ENCODE measurements around the gene TMEM260.
"Not testable (repeated sequence)": the region's sequence is repeated elsewhere in the genome, so short reads cannot be mapped to it uniquely, and the experiment has no call there.

Gene TMEM260

GRCh38 chr14:56676042-56676441 is 96.4 kb downstream of the TMEM260 start:
- in situ Hi-C loops (cut with HindIII; ENCODE audit: low sequenced_read_pairs), result no loop called here
- H3K4me3 ChIP-seq (ENCODE audit: low read depth, low read length), result no peak overlapping the region
- no peak for DNase-seq (ENCODE audit: low read depth)
- TF ChIP-seq, protein P1, sequence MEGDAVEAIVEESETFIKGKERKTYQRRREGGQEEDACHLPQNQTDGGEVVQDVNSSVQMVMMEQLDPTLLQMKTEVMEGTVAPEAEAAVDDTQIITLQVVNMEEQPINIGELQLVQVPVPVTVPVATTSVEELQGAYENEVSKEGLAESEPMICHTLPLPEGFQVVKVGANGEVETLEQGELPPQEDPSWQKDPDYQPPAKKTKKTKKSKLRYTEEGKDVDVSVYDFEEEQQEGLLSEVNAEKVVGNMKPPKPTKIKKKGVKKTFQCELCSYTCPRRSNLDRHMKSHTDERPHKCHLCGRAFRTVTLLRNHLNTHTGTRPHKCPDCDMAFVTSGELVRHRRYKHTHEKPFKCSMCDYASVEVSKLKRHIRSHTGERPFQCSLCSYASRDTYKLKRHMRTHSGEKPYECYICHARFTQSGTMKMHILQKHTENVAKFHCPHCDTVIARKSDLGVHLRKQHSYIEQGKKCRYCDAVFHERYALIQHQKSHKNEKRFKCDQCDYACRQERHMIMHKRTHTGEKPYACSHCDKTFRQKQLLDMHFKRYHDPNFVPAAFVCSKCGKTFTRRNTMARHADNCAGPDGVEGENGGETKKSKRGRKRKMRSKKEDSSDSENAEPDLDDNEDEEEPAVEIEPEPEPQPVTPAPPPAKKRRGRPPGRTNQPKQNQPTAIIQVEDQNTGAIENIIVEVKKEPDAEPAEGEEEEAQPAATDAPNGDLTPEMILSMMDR (IDR thresholded peaks at IDR 0.05; ENCODE audit: low read depth, low read length, missing control alignments), result no peak

DNA sequence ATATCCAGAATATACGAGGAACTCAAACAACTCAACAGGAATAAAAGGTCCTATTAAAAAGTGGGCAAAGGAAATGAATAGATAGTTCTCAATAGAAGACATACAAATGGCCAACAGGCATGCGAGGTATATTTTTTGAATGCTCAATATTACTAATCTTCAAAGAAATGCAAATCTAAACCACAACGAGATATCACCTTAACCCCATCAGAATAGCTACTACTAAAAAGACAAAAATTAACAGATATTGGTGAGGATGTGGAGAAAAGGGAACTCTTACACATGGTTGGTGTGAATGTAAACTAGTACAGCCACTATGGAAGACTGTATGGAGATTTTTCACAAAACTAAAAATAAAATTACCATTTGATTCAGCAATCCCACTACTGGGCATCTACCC is 99.2 kb downstream of the TMEM260 start:
- in situ Hi-C loops (cut with HindIII; ENCODE audit: low sequenced_read_pairs), result no loop called here
- no peak overlapping the region for H3K4me3 ChIP-seq (ENCODE audit: low read depth, low read length)
- no peak for DNase-seq (ENCODE audit: low read depth)
- TF ChIP-seq, protein P1 (IDR thresholded peaks at IDR 0.05; ENCODE audit: low read depth, low read length, missing control alignments), result no peak

GRCh38 chr14:56686416-56686815 is 106.8 kb downstream of the TMEM260 start:
- in situ Hi-C loops (cut with HindIII; ENCODE audit: low sequenced_read_pairs), result no loop called here
- TF ChIP-seq, protein P1 (IDR thresholded peaks at IDR 0.05; ENCODE audit: low read depth, low read length, missing control alignments), result no peak
- no peak overlapping the region for H3K4me3 ChIP-seq (ENCODE audit: low read depth, low read length)
- DNase-seq (ENCODE audit: low read depth), result no peak

GRCh38 chr14:56687123-56687522 is 107.5 kb downstream of the TMEM260 start:
- in situ Hi-C loops (cut with HindIII; ENCODE audit: low sequenced_read_pairs), result no loop called here
- DNase-seq (ENCODE audit: low read depth), result no peak
- H3K4me3 ChIP-seq (ENCODE audit: low read depth, low read length), result no peak overlapping the region
- TF ChIP-seq, protein P1 (IDR thresholded peaks at IDR 0.05; ENCODE audit: low read depth, low read length, missing control alignments), result no peak

GRCh38 chr14:56694609-56695008 is 115.0 kb downstream of the TMEM260 start:
- no peak overlapping the region for H3K4me3 ChIP-seq (ENCODE audit: low read depth, low read length)
- no peak for DNase-seq (ENCODE audit: low read depth)
- in situ Hi-C loops (cut with HindIII; ENCODE audit: low sequenced_read_pairs), result no loop called here
- TF ChIP-seq, protein P1 (IDR thresholded peaks at IDR 0.05; ENCODE audit: low read depth, low read length, missing control alignments), result no peak

- H3K4me3 ChIP-seq (ENCODE audit: low read depth, low read length); in situ Hi-C loops (cut with HindIII; ENCODE audit: low sequenced_read_pairs); DNase-seq (ENCODE audit: low read depth): not testable (repeated sequence)
These were observed 115.6 kb downstream of the TMEM260 start for GRCh38 chr14:56695216-56695615.
